HepG2 (cell line): ENCODE results near the gene SLC16A3. TPM values are rescaled to one million over a fixed set of nuclear protein-coding genes. Genes with fewer than 3 reads are reported as not detected.

Experiments
- BRD4 ChIP-seq: sonication (generic); formaldehyde crosslinking; IDR thresholded peaks from 2 replicates; pipeline ENCODE4 v1.4.0; 2020; ENCODE audit warnings: missing genetic modification reagents
- CEBPB ChIP-seq: IDR thresholded peaks from 2 replicates; pipeline ENCODE4 v1.6.1; 2011; ENCODE audit warnings: low read depth, low read length, improper control_type of control experiment, borderline replicate concordance
- FOXA3 ChIP-seq: IDR thresholded peaks from 2 replicates; pipeline ENCODE4 v1.6.1; 2016; ENCODE audit warnings: missing genetic modification reagents, missing compliant biosample characterization
- GMEB2 ChIP-seq: IDR thresholded peaks from 2 replicates; pipeline ENCODE4 v1.6.1; 2016; ENCODE audit warnings: missing biosample characterization, missing genetic modification reagents, low read depth
- HOXA9 ChIP-seq: sonication (generic); formaldehyde crosslinking; IDR thresholded peaks from 2 replicates; pipeline ENCODE4 v1.8.1; 2022; ENCODE audit warnings: missing genetic modification reagents, mild to moderate bottlenecking, moderate library complexity, borderline replicate concordance
- LRRFIP1 ChIP-seq: sonication (generic); formaldehyde crosslinking; conservative IDR thresholded peaks from 2 replicates; pipeline ENCODE4 v1.4.0; 2020; ENCODE audit warnings: missing genetic modification reagents
- MTERF4 ChIP-seq: sonication (generic); formaldehyde crosslinking; IDR thresholded peaks from 2 replicates; pipeline ENCODE4 v1.8.0; 2023; ENCODE audit warnings: mild to moderate bottlenecking, missing genetic modification reagents
- RBM22 ChIP-seq: fragments of 200-400 bp; formaldehyde crosslinking; optimal IDR thresholded peaks from 2 replicates; pipeline ENCODE3; 2017; ENCODE audit warnings: mild to moderate bottlenecking, low read length, moderate library complexity
- REST ChIP-seq, 2 experiments: IDR thresholded peaks; 2 replicates each; pipeline ENCODE4 v1.6.1; 2011 to 2012; ENCODE audit warnings: low read length in 2 of 2, borderline replicate concordance in 1 of 2, low read depth in 1 of 2, mild to moderate bottlenecking in 1 of 2, moderate library complexity in 1 of 2
- THRA ChIP-seq: sonication (generic); formaldehyde crosslinking; IDR thresholded peaks from 2 replicates; pipeline ENCODE4 v1.4.0; 2020; ENCODE audit warnings: missing genetic modification reagents, borderline replicate concordance
- XBP1 ChIP-seq: sonication (generic); formaldehyde crosslinking; IDR thresholded peaks from 2 replicates; pipeline ENCODE4 v1.5.0; 2020; ENCODE audit warnings: missing genetic modification reagents
- ZNF784 ChIP-seq: sonication (generic); formaldehyde crosslinking; IDR thresholded peaks from 2 replicates; pipeline ENCODE4 v1.5.1; 2020; ENCODE audit warnings: missing genetic modification reagents, mild to moderate bottlenecking, borderline replicate concordance
- polyA plus RNA-seq, 8 experiments: library from polyadenylated mRNA; depleted of rRNA in 3 of 8; stranded (reverse) in 7 of 8; unstranded in 1 of 8; fragments of >200 nt; fragmentation: Illumina TruSeq in 4 of 8; extraction: Trizol in 4 of 8; gene quantifications; 2 replicates each; pipeline versions ENCODE4 v1.2.1 to v1.2.3, GENCODE V29; 2011 to 2016; ENCODE audit warnings: low read depth in 4 of 8, missing spikeins in 1 of 8, mixed read lengths in 1 of 8; ENCODE audit not compliant: insufficient read depth in 1 of 8
- total RNA-seq, 5 experiments: library from RNA; depleted of rRNA; stranded (reverse); fragments of >200 nt; fragmentation: Illumina TruSeq; extraction: Trizol; gene quantifications; 2 replicates each; pipeline ENCODE4 v1.2.3, GENCODE V29; 2016; ENCODE audit warnings: low read depth in 1 of 5

The SLC16A3 gene
- total and polyA plus RNA-seq, 2 of the 13 experiments (the other 11 are each of a cell fraction or from before 2014, with no cell fraction given): 242 to 349 TPM

- TF ChIP-seq CEBPB (no peak), GMEB2 (CRISPR knock-in tag) (no peak), LRRFIP1 (no peak), ZNF784 (CRISPR knock-in tag) (peak; percentile 90; the same call in 1 of the 2 replicates), FOXA3 (CRISPR knock-in tag) (no peak; the same call in 1 of the 2 replicates), THRA (no peak; the same call in 1 of the 2 replicates), BRD4 (CRISPR knock-in tag) (peak; percentile 64), HOXA9 (CRISPR knock-in tag) (no peak), XBP1 (CRISPR knock-in tag) (no peak), MTERF4 (CRISPR knock-in tag) (peak; percentile 5), REST (IDR thresholded peaks at IDR 0.05; ENCODE audit: borderline replicate concordance in 1 of 2, low read depth in 1 of 2, low read length in 2 of 2) (peak in 1 of 2 experiments; percentile 10; a peak in 1 of 4 replicates), RBM22 (peak; percentile 99)
Observed at GRCh38 chr17:82241183-82241925, 12.5 kb downstream of the SLC16A3 start (continued).
